ENCODE results near the gene TIE1.

TIE1 gene

DNA sequence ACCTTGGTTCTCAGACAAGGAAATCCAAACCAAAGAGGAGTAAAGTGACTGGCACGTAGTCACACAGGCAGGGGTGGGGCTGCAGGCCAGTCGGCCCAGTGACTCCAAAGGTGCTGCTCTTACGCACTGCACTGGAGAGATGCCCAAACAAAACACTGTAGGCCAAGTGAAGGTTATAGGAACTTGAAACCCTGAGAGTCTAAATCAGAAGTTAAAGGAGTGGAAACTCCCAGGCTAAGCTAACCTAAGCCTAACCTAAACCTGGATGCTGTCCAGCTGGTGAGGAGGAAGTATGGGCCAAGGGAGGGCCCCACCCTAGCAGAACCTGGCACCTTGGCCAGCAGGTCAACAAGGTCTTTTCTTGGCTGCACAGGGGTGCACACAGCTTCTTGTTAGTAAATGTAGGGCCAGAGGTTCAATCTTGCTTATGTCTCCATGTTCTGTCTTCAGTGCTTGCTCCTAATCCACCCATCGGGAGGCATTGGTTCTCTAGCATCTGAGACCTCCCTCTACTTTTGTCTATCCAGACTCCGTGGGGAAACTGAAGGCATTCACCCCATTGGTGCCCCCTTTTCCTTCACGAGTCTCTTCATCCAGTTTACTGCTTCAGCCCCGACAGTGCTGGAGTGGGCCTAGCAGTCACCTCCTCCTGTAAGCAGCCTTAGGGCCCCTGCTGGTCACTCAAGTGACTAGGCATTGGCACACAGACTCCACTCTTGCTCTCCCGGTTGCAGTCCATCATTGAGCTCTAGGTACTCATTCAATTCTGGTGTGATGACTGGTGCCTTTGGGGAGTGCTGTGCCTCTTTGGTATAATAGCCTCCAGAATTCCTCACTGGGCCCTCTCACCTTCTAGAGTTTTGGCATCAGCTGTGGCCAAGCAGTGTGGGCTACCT, 43.9 kb upstream of the TIE1 start:
- TF ChIP-seq, protein P1, sequence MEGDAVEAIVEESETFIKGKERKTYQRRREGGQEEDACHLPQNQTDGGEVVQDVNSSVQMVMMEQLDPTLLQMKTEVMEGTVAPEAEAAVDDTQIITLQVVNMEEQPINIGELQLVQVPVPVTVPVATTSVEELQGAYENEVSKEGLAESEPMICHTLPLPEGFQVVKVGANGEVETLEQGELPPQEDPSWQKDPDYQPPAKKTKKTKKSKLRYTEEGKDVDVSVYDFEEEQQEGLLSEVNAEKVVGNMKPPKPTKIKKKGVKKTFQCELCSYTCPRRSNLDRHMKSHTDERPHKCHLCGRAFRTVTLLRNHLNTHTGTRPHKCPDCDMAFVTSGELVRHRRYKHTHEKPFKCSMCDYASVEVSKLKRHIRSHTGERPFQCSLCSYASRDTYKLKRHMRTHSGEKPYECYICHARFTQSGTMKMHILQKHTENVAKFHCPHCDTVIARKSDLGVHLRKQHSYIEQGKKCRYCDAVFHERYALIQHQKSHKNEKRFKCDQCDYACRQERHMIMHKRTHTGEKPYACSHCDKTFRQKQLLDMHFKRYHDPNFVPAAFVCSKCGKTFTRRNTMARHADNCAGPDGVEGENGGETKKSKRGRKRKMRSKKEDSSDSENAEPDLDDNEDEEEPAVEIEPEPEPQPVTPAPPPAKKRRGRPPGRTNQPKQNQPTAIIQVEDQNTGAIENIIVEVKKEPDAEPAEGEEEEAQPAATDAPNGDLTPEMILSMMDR (IDR thresholded peaks at IDR 0.05; ENCODE audit: low read depth, low read length): no peak
- no peak overlapping the region for H3K4me3 ChIP-seq (replicated peaks in 1 of 2; ENCODE audit: low read depth in 2 of 2, low read length in 2 of 2)
- no peak for DNase-seq (ENCODE audit: low read depth in 2 of 2)

DNA sequence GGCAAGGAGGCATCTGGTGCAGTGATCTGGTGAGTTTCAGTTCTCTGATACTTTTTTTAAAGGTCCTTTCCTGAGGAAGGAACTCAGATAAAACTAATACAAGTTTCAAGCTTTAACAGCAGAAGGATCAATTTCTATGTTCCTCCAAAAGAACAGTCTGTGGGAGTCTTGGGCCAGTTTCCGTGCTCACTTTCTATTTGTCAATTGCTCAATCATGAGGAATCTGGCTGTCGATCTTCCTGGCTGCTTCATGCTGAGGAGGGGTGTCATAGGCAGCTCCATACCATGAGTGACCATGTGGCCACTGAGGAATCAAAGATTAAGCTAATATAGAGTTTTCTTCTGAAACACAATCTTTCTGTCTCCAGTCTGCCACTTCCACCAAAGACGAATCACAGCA, 42.4 kb upstream of the TIE1 start:
- TF ChIP-seq, protein P1 (IDR thresholded peaks at IDR 0.05; ENCODE audit: low read depth, low read length): no peak
- DNase-seq (ENCODE audit: low read depth in 2 of 2): no peak
- H3K4me3 ChIP-seq (replicated peaks in 1 of 2; ENCODE audit: low read depth in 2 of 2, low read length in 2 of 2): no peak overlapping the region

DNA sequence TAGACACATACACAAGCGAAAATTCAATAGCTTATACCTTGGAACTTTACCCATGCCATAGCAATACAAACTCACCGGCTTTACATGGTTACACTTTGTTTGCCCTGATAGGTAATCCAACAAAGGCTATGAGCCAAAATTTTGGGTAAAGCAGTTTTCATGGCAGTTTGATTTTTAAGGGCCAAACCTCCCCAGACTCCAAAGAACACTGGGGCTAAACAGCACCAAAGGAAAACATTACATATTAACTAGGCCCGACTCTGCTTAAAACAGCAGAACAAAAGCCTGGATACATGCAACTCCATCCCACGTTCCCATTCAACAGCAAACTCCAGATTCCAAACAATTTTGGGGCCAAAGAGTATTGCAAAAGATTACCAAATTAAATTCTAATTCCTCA, 35.4 kb upstream of the TIE1 start:
- no peak overlapping the region for H3K4me3 ChIP-seq (replicated peaks in 1 of 2; ENCODE audit: low read depth in 2 of 2, low read length in 2 of 2)
- TF ChIP-seq, protein P1 (IDR thresholded peaks at IDR 0.05; ENCODE audit: low read depth, low read length): no peak
- no peak for DNase-seq (ENCODE audit: low read depth in 2 of 2)

DNA sequence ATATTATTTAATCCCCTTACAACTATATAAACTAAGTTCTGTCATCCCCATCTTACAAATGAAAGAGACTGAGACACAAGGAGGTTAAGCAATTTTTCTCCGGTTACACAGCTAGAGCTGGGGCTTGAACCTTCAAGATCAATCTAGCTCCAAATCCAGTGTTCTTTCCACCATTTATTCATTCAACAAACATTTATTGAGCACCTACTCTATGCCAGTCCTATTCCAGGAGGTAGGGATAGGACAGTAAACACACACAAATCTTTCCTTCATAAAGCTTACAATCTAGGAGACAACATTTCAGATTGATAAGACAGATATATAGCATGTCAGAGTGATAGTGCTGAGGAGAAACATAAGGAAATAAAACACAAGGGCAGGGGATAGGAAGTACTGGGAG, 33.9 kb upstream of the TIE1 start:
- no peak for DNase-seq (ENCODE audit: low read depth in 2 of 2)
- TF ChIP-seq, protein P1 (IDR thresholded peaks at IDR 0.05; ENCODE audit: low read depth, low read length): no peak
- no peak overlapping the region for H3K4me3 ChIP-seq (replicated peaks in 1 of 2; ENCODE audit: low read depth in 2 of 2, low read length in 2 of 2)

DNA sequence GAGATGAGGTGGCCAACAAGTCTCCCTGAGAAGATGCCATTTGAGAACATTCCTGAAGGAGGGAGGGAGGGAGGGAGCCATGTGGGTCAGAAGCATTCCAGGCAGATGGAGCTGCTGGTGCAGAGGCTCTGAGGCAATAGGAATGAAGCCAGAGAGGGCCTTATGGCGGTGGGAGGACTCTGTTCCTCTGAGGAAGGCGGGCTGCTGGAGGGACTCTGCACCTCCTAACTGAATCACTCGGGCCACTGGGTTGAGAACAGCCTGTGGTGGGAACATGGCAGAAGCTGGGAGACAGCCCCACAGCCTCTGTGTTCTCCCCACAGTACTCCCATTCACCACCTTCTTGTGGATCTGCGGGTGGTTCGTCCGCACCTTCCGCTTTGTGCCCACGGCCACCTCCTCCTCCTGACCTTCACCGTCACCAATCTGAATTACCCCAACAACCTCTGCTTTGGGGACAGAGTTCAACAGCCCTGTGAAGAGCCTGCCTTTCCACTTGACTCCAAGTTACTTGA, 33.4 kb upstream of the TIE1 start:
- TF ChIP-seq, protein P1 (IDR thresholded peaks at IDR 0.05; ENCODE audit: low read depth, low read length): no peak
- DNase-seq (ENCODE audit: low read depth in 2 of 2): peak; percentile 46 to 72
- no peak overlapping the region for H3K4me3 ChIP-seq (replicated peaks in 1 of 2; ENCODE audit: low read depth in 2 of 2, low read length in 2 of 2)

DNA sequence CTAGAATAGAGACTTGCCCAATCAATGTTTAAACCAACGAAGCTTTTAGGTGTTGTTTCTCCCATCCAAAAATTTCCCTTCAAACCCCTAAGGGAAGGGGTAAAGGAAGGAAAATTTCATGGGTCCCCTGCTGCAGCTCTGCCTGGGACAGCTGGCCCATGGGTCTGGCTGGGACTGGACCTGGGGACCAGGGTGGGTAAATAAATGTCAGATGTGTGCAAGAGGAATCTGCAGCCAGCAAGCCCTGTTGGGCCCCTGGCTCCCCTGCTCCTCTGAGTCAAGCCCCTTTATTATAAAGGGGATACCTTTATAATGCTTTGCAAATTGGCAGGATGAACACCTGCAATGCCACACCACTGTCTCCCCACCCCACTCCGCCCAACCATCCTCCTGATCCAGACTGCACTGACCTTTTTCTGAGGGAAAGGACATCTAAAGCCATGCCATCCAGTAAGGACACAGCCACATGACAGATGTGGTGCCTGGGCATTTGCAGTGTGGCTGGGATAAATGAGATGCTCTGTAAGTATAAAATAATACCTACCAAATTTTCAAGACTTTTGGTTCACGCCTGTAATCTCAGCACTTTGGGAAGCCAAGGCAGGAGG, 32.9 kb upstream of the TIE1 start:
- TF ChIP-seq, protein P1 (IDR thresholded peaks at IDR 0.05; ENCODE audit: low read depth, low read length): no peak
- no peak overlapping the region for H3K4me3 ChIP-seq (replicated peaks in 1 of 2; ENCODE audit: low read depth in 2 of 2, low read length in 2 of 2)
- DNase-seq (ENCODE audit: low read depth in 2 of 2): no peak

Data from cardiac fibroblast (primary cell).